Tibial artery (tissue), 4 donors: ENCODE results near the gene KCNAB2.

Experiments
- DNase-seq, 2 donors: peaks; one replicate each; pipeline ENCODE4 v3.0.0-alpha.2; 2019
- H3K27ac ChIP-seq, 2 donors: fragments of 200-600 bp; sonication (generic) in 1 of 2; 1 replicate in 1 of 2; 2 replicates in 1 of 2; pipeline ENCODE4 v1.5.1; 2018 to 2019; ENCODE audit warnings: mild to moderate bottlenecking in 1 of 2
- H3K27me3 ChIP-seq, 2 donors: fragments of 200-600 bp; sonication (generic) in 1 of 2; one replicate each; pipeline versions ENCODE4 v1.5.1 to v1.6.0; 2016 to 2019
- H3K36me3 ChIP-seq, 3 donors: fragments of 200-600 bp; sonication (generic) in 2 of 3; one replicate each; pipeline ENCODE4 v1.5.1; 2016 to 2019; ENCODE audit warnings: mild to moderate bottlenecking in 2 of 3
- H3K4me1 ChIP-seq, 4 donors: fragments of 200-600 bp; sonication (generic) in 2 of 4; 1 replicate in 3 of 4; 2 replicates in 1 of 4; pipeline ENCODE4 v1.5.1; 2016 to 2019
- H3K4me3 ChIP-seq, 2 donors: fragments of 200-600 bp; sonication (generic) in 1 of 2; 1 replicate in 1 of 2; 2 replicates in 1 of 2; pipeline ENCODE4 v1.5.1; 2018 to 2019; ENCODE audit warnings: mild to moderate bottlenecking in 2 of 2
- H3K9me3 ChIP-seq, 3 donors: fragments of 200-600 bp; sonication (generic) in 1 of 3; one replicate each; pipeline ENCODE4 v1.5.1; 2016 to 2019
- CTCF ChIP-seq, 2 experiments: fragments of 200-600 bp in 1 of 2; fragments of 450-650 bp in 1 of 2; IDR thresholded peaks; one replicate each; pipeline ENCODE4 v1.5.1; 2017 to 2019; ENCODE audit warnings: antibody characterized with exemption in 2 of 2, mild to moderate bottlenecking in 1 of 2, moderate library complexity in 1 of 2
- intact Hi-C: fragments of 100-400 bp; cut with DNase I; formaldehyde crosslinking; loops from one replicate; pipeline ENCODE4 v1.15.0; 2023; ENCODE audit warnings: low total_unique reads

KCNAB2 gene

DNA sequence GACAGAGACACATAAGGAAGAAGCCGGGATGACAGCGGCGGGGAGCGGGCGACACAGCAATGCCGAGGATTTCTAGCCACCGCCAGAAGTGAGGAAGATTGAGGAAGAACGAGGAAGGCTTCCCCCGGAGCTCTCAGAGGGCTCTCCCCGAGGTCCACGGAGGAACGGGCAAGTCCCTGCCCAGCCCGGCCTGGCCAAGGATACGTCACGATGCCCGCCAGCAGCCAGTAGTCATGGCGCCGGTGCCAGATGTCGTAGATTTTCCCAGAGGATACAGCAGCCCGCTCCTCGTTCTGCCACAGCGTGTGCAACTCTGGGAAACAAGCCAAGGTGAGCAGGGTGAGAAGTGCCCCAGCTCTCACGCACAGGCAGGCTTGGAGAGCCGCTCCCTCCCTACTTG, 65.9 kb downstream of the KCNAB2 start:
- H3K4me1 ChIP-seq: no peaks in the 10 kb centered on the region
- DNase-seq: no peak
- H3K4me3 ChIP-seq: no peak overlapping the region
- peaks cover 0 to 17% of the 10 kb centered on the region in 2 donors for H3K27me3 ChIP-seq
- no peak for TF ChIP-seq CTCF (IDR thresholded peaks at IDR 0.05)
- peaks cover 0 to 6% (median 0%) of the 10 kb centered on the region in 3 donors for H3K9me3 ChIP-seq
- no peak overlapping the region for H3K27ac ChIP-seq
- intact Hi-C loops: no loop called here
- peaks cover 0 to 8% (median 0%) of the 10 kb centered on the region in 3 donors for H3K36me3 ChIP-seq

- H3K27ac ChIP-seq: no peak overlapping the region
- intact Hi-C loops: no loop called here
Observed at GRCh38 chr1:6111991-6112689, 66.5 kb downstream of the KCNAB2 start.

GRCh38 chr1:6112690-6113005, 67.0 kb downstream of the KCNAB2 start:
- Histone ChIP-seq H3K9me3 (peaks cover 0 to 8% (median 7%) of the 10 kb centered on the region in 3 donors), H3K27me3 (peaks cover 0 to 17% of the 10 kb centered on the region in 2 donors), H3K4me3 (no peak overlapping the region), H3K36me3 (peaks cover 0 to 8% (median 0%) of the 10 kb centered on the region in 3 donors), H3K4me1 (no peaks in the 10 kb centered on the region), H3K27ac (no peak overlapping the region)
- no peak for DNase-seq
- intact Hi-C loops: no loop called here
- no peak for TF ChIP-seq CTCF (IDR thresholded peaks at IDR 0.05)

More at GRCh38 chr1:6111991-6112689, 66.5 kb downstream of the KCNAB2 start:
- no peak for TF ChIP-seq CTCF (IDR thresholded peaks at IDR 0.05)
- Histone ChIP-seq H3K9me3 (peaks cover 0 to 6% (median 4%) of the 10 kb centered on the region in 3 donors), H3K36me3 (peaks cover 0 to 8% (median 0%) of the 10 kb centered on the region in 3 donors), H3K4me1 (no peaks in the 10 kb centered on the region), H3K4me3 (no peak overlapping the region), H3K27me3 (peaks cover 0 to 17% of the 10 kb centered on the region in 2 donors)
- no peak for DNase-seq

DNA sequence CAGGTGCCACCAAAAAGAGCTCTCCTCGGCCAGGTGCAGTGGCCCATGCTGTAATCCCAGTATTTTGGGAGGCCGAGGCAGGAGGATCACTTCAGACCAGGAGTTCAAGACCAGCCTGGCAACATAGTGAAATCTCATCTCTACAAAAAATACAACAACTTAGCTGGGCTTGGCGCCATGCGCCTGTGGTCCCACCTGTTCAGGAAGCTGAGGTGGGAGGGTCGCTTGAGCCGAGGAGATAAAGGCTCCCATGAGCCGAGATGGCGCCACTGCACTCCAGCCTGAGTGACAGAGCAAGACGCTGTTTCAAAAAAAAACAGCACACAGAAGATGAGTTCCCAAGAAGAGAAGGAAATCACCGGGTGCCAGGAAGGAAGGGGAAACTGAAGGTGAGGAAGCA, 67.4 kb downstream of the KCNAB2 start:
- TF ChIP-seq CTCF (IDR thresholded peaks at IDR 0.05): no peak
- intact Hi-C loops: no loop called here
- no peak for DNase-seq

GRCh38 chr1:6113745-6114144, 68.1 kb downstream of the KCNAB2 start:
- Histone ChIP-seq H3K27ac (no peak overlapping the region), H3K27me3 (peaks cover 0 to 15% of the 10 kb centered on the region in 2 donors), H3K4me1 (no peaks in the 10 kb centered on the region), H3K9me3 (peaks cover 0 to 12% (median 7%) of the 10 kb centered on the region in 3 donors), H3K4me3 (no peak overlapping the region), H3K36me3 (peaks cover 0 to 8% (median 0%) of the 10 kb centered on the region in 3 donors)
- no peak for DNase-seq
- no peak for TF ChIP-seq CTCF (IDR thresholded peaks at IDR 0.05)
- intact Hi-C loops: no loop called here

More for the DNA sequence above, 67.4 kb downstream of the KCNAB2 start:
- Histone ChIP-seq H3K4me1 (no peaks in the 10 kb centered on the region), H3K9me3 (peaks cover 0 to 12% (median 7%) of the 10 kb centered on the region in 3 donors), H3K27me3 (peaks cover 0 to 17% of the 10 kb centered on the region in 2 donors), H3K36me3 (peaks cover 0 to 8% (median 0%) of the 10 kb centered on the region in 3 donors), H3K4me3 (no peak overlapping the region), H3K27ac (no peak overlapping the region)
